Jurkat, Clone E6-1 (cell line): Measurements from ENCODE around the gene MAP3K5.
"Not testable (repeated sequence)": the region's sequence is repeated elsewhere in the genome, so short reads cannot be mapped to it uniquely, and the experiment has no call there.

Source experiments
- DNase-seq: peaks from one replicate; pipeline ENCODE4 v3.0.0-alpha.2; 2011; ENCODE audit warnings: low read depth, low spot score
- H3K4me3 ChIP-seq: 2 replicates; pipeline ENCODE4 v1.5.1; 2011; ENCODE audit warnings: mild to moderate bottlenecking, low read length, control low read depth, moderate library complexity

Gene MAP3K5

GRCh38 chr6:136793363-136793762, 1.1 kb upstream of the MAP3K5 start:
- peak overlapping the region; percentile 80 for H3K4me3 ChIP-seq
- no peak for DNase-seq

GRCh38 chr6:136792095-136792409, 225 bp downstream of the MAP3K5 start:
- H3K4me3 ChIP-seq = peak overlapping the region; percentile 80
- no peak for DNase-seq

- no peak for DNase-seq
- peak overlapping the region; percentile 80 for H3K4me3 ChIP-seq
Observed at GRCh38 chr6:136791296-136792094, 782 bp downstream of the MAP3K5 start.

- DNase-seq = no peak
- no peak overlapping the region for H3K4me3 ChIP-seq
Observed at GRCh38 chr6:136790411-136791295, 1.6 kb downstream of the MAP3K5 start.

GRCh38 chr6:136789440-136789839, 2.8 kb downstream of the MAP3K5 start:
- not testable (repeated sequence) for H3K4me3 ChIP-seq

GRCh38 chr6:136788069-136788902, 4.0 kb downstream of the MAP3K5 start:
- no peak for DNase-seq
- no peak overlapping the region for H3K4me3 ChIP-seq

More at GRCh38 chr6:136789440-136789839, 2.8 kb downstream of the MAP3K5 start:
- not testable (repeated sequence) for DNase-seq

- no peak for DNase-seq
- H3K4me3 ChIP-seq = no peak overlapping the region
Observed at GRCh38 chr6:136787726-136788068, 4.6 kb downstream of the MAP3K5 start.

- H3K4me3 ChIP-seq = no peak overlapping the region
- no peak for DNase-seq
Observed at GRCh38 chr6:136786658-136787057, 5.6 kb downstream of the MAP3K5 start.

- no peak for DNase-seq
- H3K4me3 ChIP-seq = no peak overlapping the region
Observed at GRCh38 chr6:136784910-136785746, 7.1 kb downstream of the MAP3K5 start.

- no peak overlapping the region for H3K4me3 ChIP-seq
- no peak for DNase-seq
Observed at GRCh38 chr6:136784271-136784664, 8.0 kb downstream of the MAP3K5 start.

- DNase-seq = no peak
- H3K4me3 ChIP-seq = no peak overlapping the region
Observed at GRCh38 chr6:136783495-136784270, 8.6 kb downstream of the MAP3K5 start.

GRCh38 chr6:136783021-136783420, 9.3 kb downstream of the MAP3K5 start:
- no peak overlapping the region for H3K4me3 ChIP-seq
- DNase-seq = no peak

GRCh38 chr6:136782021-136782770, 10.1 kb downstream of the MAP3K5 start:
- H3K4me3 ChIP-seq = no peak overlapping the region
- DNase-seq = no peak

- DNase-seq = no peak
- H3K4me3 ChIP-seq = no peak overlapping the region
Observed at GRCh38 chr6:136780972-136781371, 11.3 kb downstream of the MAP3K5 start.

GRCh38 chr6:136779682-136780081, 12.6 kb downstream of the MAP3K5 start:
- H3K4me3 ChIP-seq = no peak overlapping the region
- DNase-seq = no peak

GRCh38 chr6:136777651-136778050, 14.6 kb downstream of the MAP3K5 start:
- DNase-seq = no peak
- no peak overlapping the region for H3K4me3 ChIP-seq

- H3K4me3 ChIP-seq = no peak overlapping the region
- no peak for DNase-seq
Observed at GRCh38 chr6:136775548-136775947, 16.7 kb downstream of the MAP3K5 start.
